Gastrocnemius medialis (tissue), 4 donors: ENCODE data around the gene GNGT2. TPM values are rescaled to one million over a fixed set of nuclear protein-coding genes. Genes with fewer than 3 reads are reported as not detected.

ENCODE experiments used
- ATAC-seq, 2 donors: fragments of 150-250 bp; one replicate each; pipeline ENCODE4 v1.9.1; 2016
- DNase-seq, 2 donors: peaks; one replicate each; pipeline ENCODE4 v3.0.0-alpha.2; 2019
- H3K27ac ChIP-seq, 4 donors: fragments of 200-600 bp; sonication (generic); 1 replicate in 1 of 4; 2 replicates in 3 of 4; pipeline ENCODE4 v1.5.1; 2016 to 2018; ENCODE audit warnings: mild to moderate bottlenecking in 2 of 4, moderate library complexity in 1 of 4
- H3K27me3 ChIP-seq, 3 donors: fragments of 200-600 bp; sonication (generic) in 2 of 3; 1 replicate in 1 of 3; 2 replicates in 2 of 3; pipeline versions ENCODE4 v1.5.1 to v1.6.0; 2016 to 2019; ENCODE audit warnings: mild to moderate bottlenecking in 1 of 3, moderate library complexity in 1 of 3
- H3K36me3 ChIP-seq, 2 donors: fragments of 200-600 bp; sonication (generic) in 1 of 2; one replicate each; pipeline ENCODE4 v1.5.1; 2017 to 2018
- H3K4me1 ChIP-seq, 2 donors: fragments of 200-600 bp; sonication (generic) in 1 of 2; one replicate each; pipeline ENCODE4 v1.5.1; 2016 to 2017; ENCODE audit warnings: mild to moderate bottlenecking in 2 of 2
- H3K4me3 ChIP-seq, 4 donors: fragments of 200-600 bp; sonication (generic) in 3 of 4; 1 replicate in 1 of 4; 2 replicates in 3 of 4; pipeline ENCODE4 v1.5.1; 2016 to 2019; ENCODE audit warnings: mild to moderate bottlenecking in 2 of 4
- H3K9me3 ChIP-seq, 3 donors: fragments of 200-600 bp; sonication (generic) in 2 of 3; 1 replicate in 1 of 3; 2 replicates in 2 of 3; pipeline ENCODE4 v1.5.1; 2016 to 2019
- CTCF ChIP-seq, 5 experiments: fragments of 450-650 bp in 3 of 5; fragments of 200-600 bp in 2 of 5; sonication (generic) in 2 of 5; IDR thresholded peaks in 4 of 5; conservative IDR thresholded peaks in 1 of 5; 1 replicate in 4 of 5; 2 replicates in 1 of 5; pipeline ENCODE4 v1.5.1; 2016 to 2019; ENCODE audit warnings: antibody characterized with exemption in 5 of 5, mild to moderate bottlenecking in 3 of 5, moderate library complexity in 3 of 5
- POLR2A ChIP-seq, 2 donors: fragments of 450-650 bp; IDR thresholded peaks; one replicate each; pipeline ENCODE4 v1.6.1; 2017; ENCODE audit warnings: antibody characterized with exemption in 2 of 2, mild to moderate bottlenecking in 2 of 2, moderate library complexity in 2 of 2
- in situ Hi-C, 4 donors: fragments of 200-750 bp; cut with MboI; loops; one replicate each; pipeline versions ENCODE4 v1.15.0 to v1.8.0; 2017; ENCODE audit warnings: low sequenced_read_pairs in 4 of 4
- intact Hi-C: fragments of 100-400 bp; cut with DNase I; formaldehyde crosslinking; loops from one replicate; pipeline ENCODE4 v1.15.1; 2023; ENCODE audit warnings: low total_unique reads
- total RNA-seq, 4 donors: library from RNA; depleted of rRNA; stranded (reverse); fragments of >200 nt; gene quantifications; one replicate each; pipeline versions ENCODE4 v1.1.0 to v1.2.3, GENCODE V29; 2016

Gene GNGT2
- total RNA-seq, 4 donors from 2014 or later: not detected

DNA sequence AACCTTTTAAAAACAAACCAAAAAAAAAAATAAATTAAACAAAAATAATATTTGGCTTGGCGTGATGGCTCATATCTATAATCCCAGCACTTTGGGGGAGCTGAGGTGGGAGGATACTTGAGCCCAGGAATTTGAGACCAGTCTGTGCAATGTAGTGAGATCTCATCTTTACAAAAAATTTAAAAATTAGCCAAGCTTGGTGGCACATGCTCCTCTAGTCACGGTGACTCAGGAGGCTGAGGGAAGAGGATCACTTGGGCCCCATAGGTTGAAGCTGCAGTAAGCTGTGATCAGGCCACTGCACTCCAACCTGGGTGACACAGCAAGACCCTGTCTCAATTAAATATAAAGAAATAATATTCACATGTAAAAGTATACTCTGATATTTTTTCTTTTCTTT, 12.2 kb downstream of the GNGT2 start:
- ATAC-seq: no peak
- Histone ChIP-seq H3K4me3 (no peak overlapping the region), H3K4me1 (no peaks in the 10 kb centered on the region), H3K27ac (no peak overlapping the region), H3K27me3 (no peaks in the 10 kb centered on the region), H3K36me3 (no peaks in the 10 kb centered on the region), H3K9me3 (no peaks in the 10 kb centered on the region)
- intact Hi-C loops: no loop called here
- DNase-seq: no peak
- in situ Hi-C loops: loop anchor here in 1 of 4 donors (25.0 kb wide), 1 partner anchor 214 kb away; the partner anchor contains the start of gene PHB1
- TF ChIP-seq POLR2A (IDR thresholded peaks at IDR 0.05) (no peak), CTCF (IDR thresholded peaks at IDR 0.05 in 4 of 5, conservative IDR thresholded peaks at IDR 0.05 in 1 of 5) (no peak)

GRCh38 chr17:49197346-49197998, 12.9 kb downstream of the GNGT2 start:
- Histone ChIP-seq H3K9me3 (no peaks in the 10 kb centered on the region), H3K4me1 (no peaks in the 10 kb centered on the region), H3K27me3 (no peaks in the 10 kb centered on the region), H3K4me3 (no peak overlapping the region), H3K36me3 (no peaks in the 10 kb centered on the region), H3K27ac (no peak overlapping the region)
- intact Hi-C loops: no loop called here
- in situ Hi-C loops: loop anchor here in 1 of 4 donors (25.0 kb wide), 1 partner anchor 215 kb away; the partner anchor contains the start of gene PHB1
- TF ChIP-seq POLR2A (IDR thresholded peaks at IDR 0.05) (no peak), CTCF (IDR thresholded peaks at IDR 0.05 in 4 of 5, conservative IDR thresholded peaks at IDR 0.05 in 1 of 5) (no peak)
- DNase-seq: no peak
- no peak for ATAC-seq

DNA sequence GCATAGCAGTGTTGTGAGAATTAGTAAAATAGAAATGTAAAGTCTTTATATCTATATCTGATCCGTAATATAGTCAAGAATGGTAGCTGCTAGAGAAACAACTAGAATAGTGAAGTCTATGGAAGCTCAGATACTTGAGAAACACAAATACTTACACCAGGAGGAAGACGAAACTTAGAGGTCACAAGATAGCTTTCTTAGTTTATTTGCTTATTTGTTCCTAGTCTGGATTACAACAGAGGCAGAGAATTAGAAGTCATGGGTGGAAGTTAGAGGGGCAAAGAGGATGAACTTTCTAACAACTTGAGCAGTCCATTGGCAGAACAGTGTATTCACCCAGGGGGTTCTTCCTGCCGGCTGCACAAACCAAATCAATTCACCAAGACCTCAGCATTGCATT, 13.9 kb downstream of the GNGT2 start:
- Histone ChIP-seq H3K9me3 (no peaks in the 10 kb centered on the region), H3K4me3 (no peak overlapping the region), H3K4me1 (peaks cover 0 to under 1% of the 10 kb centered on the region in 2 donors), H3K27me3 (no peaks in the 10 kb centered on the region), H3K27ac (no peak overlapping the region), H3K36me3 (no peaks in the 10 kb centered on the region)
- DNase-seq: no peak
- ATAC-seq: no peak
- TF ChIP-seq CTCF (IDR thresholded peaks at IDR 0.05 in 4 of 5, conservative IDR thresholded peaks at IDR 0.05 in 1 of 5) (no peak), POLR2A (IDR thresholded peaks at IDR 0.05) (no peak)
- in situ Hi-C loops: loop anchor here in 1 of 4 donors (25.0 kb wide), 1 partner anchor 216 kb away; the partner anchor contains the start of gene PHB1
- intact Hi-C loops: no loop called here

- H3K9me3 ChIP-seq: no peaks in the 10 kb centered on the region
- peaks cover 0 to 3% of the 10 kb centered on the region in 2 donors for H3K4me1 ChIP-seq
- TF ChIP-seq POLR2A (IDR thresholded peaks at IDR 0.05): no peak
- TF ChIP-seq CTCF (IDR thresholded peaks at IDR 0.05 in 4 of 5, conservative IDR thresholded peaks at IDR 0.05 in 1 of 5): no peak
- intact Hi-C loops: no loop called here
- no peak overlapping the region for H3K4me3 ChIP-seq
- in situ Hi-C loops: loop anchor here in 1 of 4 donors (25.0 kb wide), 1 partner anchor 217 kb away; the partner anchor contains the start of gene PHB1
- ATAC-seq (no peak), DNase-seq (no peak)
- no peak overlapping the region for H3K27ac ChIP-seq
- H3K36me3 ChIP-seq: no peaks in the 10 kb centered on the region
- H3K27me3 ChIP-seq: no peaks in the 10 kb centered on the region
Measured at GRCh38 chr17:49195751-49196150, 14.6 kb downstream of the GNGT2 start.
